ENCODE data around the gene ERVH48-1. TPM values are rescaled to one million over a fixed set of nuclear protein-coding genes. Genes with fewer than 3 reads are reported as not detected.
A peak's percentile ranks its signal among the peaks of the same experiment; 100 is the strongest.
"Not testable (repeated sequence)": the region's sequence is repeated elsewhere in the genome, so short reads cannot be mapped to it uniquely, and the experiment has no call there.

Gene ERVH48-1
- total RNA-seq, 4 donors from 2014 or later: not detected

GRCh38 chr21:42931560-42932235 is 6.3 kb upstream of the ERVH48-1 start:
- Histone ChIP-seq H3K4me1 (peaks cover 0 to 11% (median 0%) of the 10 kb centered on the region in 4 donors), H3K27me3 (no peaks in the 10 kb centered on the region), H3K36me3 (no peaks in the 10 kb centered on the region), H3K9me3 (no peaks in the 10 kb centered on the region), H3K27ac (no peak overlapping the region), H3K4me3 (no peak overlapping the region)
- TF ChIP-seq CTCF (IDR thresholded peaks at IDR 0.05): no peak
- TF ChIP-seq POLR2A (IDR thresholded peaks at IDR 0.05): no peak
- TF ChIP-seq EP300 (IDR thresholded peaks at IDR 0.05; ENCODE audit: low read depth): no peak
- TF ChIP-seq POLR2AphosphoS5 (IDR thresholded peaks at IDR 0.05): no peak
- DNase-seq: no peak
- intact Hi-C loops (cut with DNase I; ENCODE audit: low total_unique reads): no loop called here
- 78 to 86% methylated on average over 7 to 13 of the region's 13 CpGs for WGBS, 2 donors (ENCODE audit: low coverage in 1 of 2)
- in situ Hi-C loops (cut with MboI; ENCODE audit: low pct_ligation_motif_present in 1 of 4, low pct_unique_long_range_greater_than_20kb in 1 of 4, low sequenced_read_pairs in 3 of 4): no loop called here

DNA sequence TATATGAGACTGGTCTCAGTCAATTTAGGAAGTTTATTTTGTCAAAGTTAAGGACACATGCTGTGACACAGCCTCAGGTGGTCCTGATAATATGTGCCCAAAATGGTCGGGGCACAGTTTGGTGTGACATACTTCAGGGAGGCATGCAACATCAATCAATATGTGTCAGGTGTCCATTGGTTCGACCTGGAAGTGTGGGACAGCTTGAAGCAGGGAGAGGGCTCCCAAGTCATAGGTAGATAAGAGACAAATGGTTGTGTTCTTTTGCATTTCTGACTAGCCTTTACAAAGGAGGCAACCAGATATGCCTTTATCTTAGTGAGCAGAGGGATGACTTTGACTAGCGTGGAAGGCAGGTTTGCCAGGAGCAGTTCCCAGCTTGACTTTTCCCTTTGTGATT is 4.5 kb upstream of the ERVH48-1 start:
- H3K27me3 ChIP-seq: no peaks in the 10 kb centered on the region
- H3K27ac ChIP-seq: no peak overlapping the region
- H3K4me3 ChIP-seq: no peak overlapping the region
- H3K4me1 ChIP-seq: peaks cover 0 to 11% (median 0%) of the 10 kb centered on the region in 4 donors
- H3K9me3 ChIP-seq: no peaks in the 10 kb centered on the region
- in situ Hi-C loops (cut with MboI; ENCODE audit: low pct_ligation_motif_present in 1 of 4, low pct_unique_long_range_greater_than_20kb in 1 of 4, low sequenced_read_pairs in 3 of 4) (no loop called here), intact Hi-C loops (cut with DNase I; ENCODE audit: low total_unique reads) (no loop called here)
- no peak for DNase-seq
- WGBS, 2 donors (ENCODE audit: low coverage in 1 of 2): 72 to 80% methylated on average over 1 to 3 of the region's 3 CpGs
- no peaks in the 10 kb centered on the region for H3K36me3 ChIP-seq
- TF ChIP-seq CTCF (IDR thresholded peaks at IDR 0.05) (no peak), EP300 (IDR thresholded peaks at IDR 0.05; ENCODE audit: low read depth) (no peak), POLR2AphosphoS5 (IDR thresholded peaks at IDR 0.05) (no peak), POLR2A (IDR thresholded peaks at IDR 0.05) (no peak)

DNA sequence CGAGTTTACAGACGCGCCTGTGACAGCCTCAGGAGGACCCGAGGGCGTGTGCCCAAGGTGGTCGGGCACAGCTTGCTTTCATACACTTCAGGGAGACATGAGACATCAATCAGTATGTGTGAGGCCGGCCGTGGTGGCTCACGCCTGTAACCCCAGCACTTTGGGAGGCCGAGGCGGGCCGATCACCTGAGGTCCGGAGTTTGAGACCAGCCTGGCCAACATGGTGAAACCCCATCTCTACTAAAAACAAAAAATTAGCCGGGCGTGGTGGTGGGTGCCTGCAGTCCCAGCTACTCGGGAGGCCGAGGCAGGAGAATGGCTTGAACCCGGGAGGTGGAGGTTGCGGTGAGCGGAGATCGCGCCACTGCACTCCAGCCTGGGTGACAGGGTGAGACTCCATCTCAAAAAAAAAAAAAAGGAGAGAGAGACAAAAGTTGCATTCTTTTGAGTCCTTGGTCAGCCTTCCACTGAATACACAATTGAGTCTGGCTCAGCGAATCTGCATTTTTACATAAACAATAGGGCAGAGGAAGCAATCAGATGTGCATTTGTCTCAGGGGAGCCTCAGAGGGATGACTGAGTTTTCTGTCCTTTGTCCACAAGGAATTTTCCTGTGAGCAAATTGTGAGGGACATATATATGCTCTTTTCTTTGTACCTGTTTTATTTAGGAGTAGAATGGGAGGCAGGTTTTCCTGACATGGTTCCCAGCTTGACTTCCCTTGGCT is 2.2 kb upstream of the ERVH48-1 start:
- DNase-seq; intact Hi-C loops (cut with DNase I; ENCODE audit: low total_unique reads); in situ Hi-C loops (cut with MboI; ENCODE audit: low pct_ligation_motif_present in 1 of 4, low pct_unique_long_range_greater_than_20kb in 1 of 4, low sequenced_read_pairs in 3 of 4); H3K9me3 ChIP-seq; H3K36me3 ChIP-seq; H3K27me3 ChIP-seq; H3K27ac ChIP-seq; H3K4me3 ChIP-seq: not testable (repeated sequence)
- 93% methylated on average over 23 of the region's 23 CpGs; no CpG with 5 or more reads in 1 of the 2 donors for WGBS, 2 donors (ENCODE audit: low coverage in 1 of 2)
- H3K4me1 ChIP-seq: peaks cover 4 to 10% (median 7%) of the 10 kb centered on the region in 4 donors

GRCh38 chr21:42924433-42924751 is 1.0 kb downstream of the ERVH48-1 start:
- H3K4me3 ChIP-seq: no peak overlapping the region
- H3K4me1 ChIP-seq: peaks cover 4 to 10% (median 7%) of the 10 kb centered on the region in 4 donors
- 91 to 98% methylated on average over 6 of the region's 6 CpGs for WGBS, 2 donors (ENCODE audit: low coverage in 1 of 2)
- no peaks in the 10 kb centered on the region for H3K36me3 ChIP-seq
- H3K9me3 ChIP-seq: no peaks in the 10 kb centered on the region
- H3K27ac ChIP-seq: peak overlapping the region in 2 of 4 donors; percentile 55 to 71
- no peak for DNase-seq
- H3K27me3 ChIP-seq: no peaks in the 10 kb centered on the region
- no peak for TF ChIP-seq CTCF (IDR thresholded peaks at IDR 0.05)
- no peak for TF ChIP-seq EP300 (IDR thresholded peaks at IDR 0.05; ENCODE audit: low read depth)
- no peak for TF ChIP-seq POLR2AphosphoS5 (IDR thresholded peaks at IDR 0.05)
- no peak for TF ChIP-seq POLR2A (IDR thresholded peaks at IDR 0.05)
- in situ Hi-C loops (cut with MboI; ENCODE audit: low pct_ligation_motif_present in 1 of 4, low pct_unique_long_range_greater_than_20kb in 1 of 4, low sequenced_read_pairs in 3 of 4): no loop called here
- intact Hi-C loops (cut with DNase I; ENCODE audit: low total_unique reads): no loop called here

All from transverse colon (tissue), 4 donors.